HG02610 (cell line): Measurements from ENCODE around the gene PON1.

Experiments used
- ATAC-seq: cut with Tn5 transposase; IDR thresholded peaks from one replicate; pipeline ENCODE4 v1.9.1; 2021; ENCODE audit warnings: mild to moderate bottlenecking, moderate library complexity; ENCODE audit not compliant: unreplicated experiment

PON1 gene

GRCh38 chr7:95261895-95262415, 62.4 kb downstream of the PON1 start:
- no peak for ATAC-seq

- no peak for ATAC-seq
These were observed 68.6 kb downstream of the PON1 start for GRCh38 chr7:95255691-95256090.

GRCh38 chr7:95253986-95254385, 70.3 kb downstream of the PON1 start:
- ATAC-seq: no peak

- no peak for ATAC-seq
These were observed 72.4 kb downstream of the PON1 start for GRCh38 chr7:95251966-95252365.

- no peak for ATAC-seq
These were observed 73.8 kb downstream of the PON1 start for GRCh38 chr7:95250571-95250970.
